Choroid plexus epithelial cell (primary cell): ENCODE results near the gene FRAT2.

Experiments
- DNase-seq: peaks from one replicate; pipeline ENCODE4 v3.0.0-alpha.2; 2010; ENCODE audit warnings: low read depth
- H3K4me3 ChIP-seq: 2 replicates; pipeline ENCODE4 v1.5.1; 2011; ENCODE audit warnings: low read depth, mild to moderate bottlenecking, control low read depth, low read length, moderate library complexity
- TF ChIP-seq, protein P1 (sequence below): conservative IDR thresholded peaks from 2 replicates; pipeline ENCODE4 v1.5.1; 2011; ENCODE audit warnings: low read depth, mild to moderate bottlenecking, control low read depth, inconsistent platforms, low read length, moderate library complexity

The FRAT2 gene

GRCh38 chr10:97334370-97335175 lies at the start of gene FRAT2:
Gene FRAT2 (minus strand): TSS chr10:97334729. CDS start chr10:97334572, 157 bp downstream.
- H3K4me3 ChIP-seq = peak within 1 kb of the TSS; percentile 81
- DNase-seq = peak; percentile 95
- TF ChIP-seq, protein P1, sequence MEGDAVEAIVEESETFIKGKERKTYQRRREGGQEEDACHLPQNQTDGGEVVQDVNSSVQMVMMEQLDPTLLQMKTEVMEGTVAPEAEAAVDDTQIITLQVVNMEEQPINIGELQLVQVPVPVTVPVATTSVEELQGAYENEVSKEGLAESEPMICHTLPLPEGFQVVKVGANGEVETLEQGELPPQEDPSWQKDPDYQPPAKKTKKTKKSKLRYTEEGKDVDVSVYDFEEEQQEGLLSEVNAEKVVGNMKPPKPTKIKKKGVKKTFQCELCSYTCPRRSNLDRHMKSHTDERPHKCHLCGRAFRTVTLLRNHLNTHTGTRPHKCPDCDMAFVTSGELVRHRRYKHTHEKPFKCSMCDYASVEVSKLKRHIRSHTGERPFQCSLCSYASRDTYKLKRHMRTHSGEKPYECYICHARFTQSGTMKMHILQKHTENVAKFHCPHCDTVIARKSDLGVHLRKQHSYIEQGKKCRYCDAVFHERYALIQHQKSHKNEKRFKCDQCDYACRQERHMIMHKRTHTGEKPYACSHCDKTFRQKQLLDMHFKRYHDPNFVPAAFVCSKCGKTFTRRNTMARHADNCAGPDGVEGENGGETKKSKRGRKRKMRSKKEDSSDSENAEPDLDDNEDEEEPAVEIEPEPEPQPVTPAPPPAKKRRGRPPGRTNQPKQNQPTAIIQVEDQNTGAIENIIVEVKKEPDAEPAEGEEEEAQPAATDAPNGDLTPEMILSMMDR = no peak

DNA sequence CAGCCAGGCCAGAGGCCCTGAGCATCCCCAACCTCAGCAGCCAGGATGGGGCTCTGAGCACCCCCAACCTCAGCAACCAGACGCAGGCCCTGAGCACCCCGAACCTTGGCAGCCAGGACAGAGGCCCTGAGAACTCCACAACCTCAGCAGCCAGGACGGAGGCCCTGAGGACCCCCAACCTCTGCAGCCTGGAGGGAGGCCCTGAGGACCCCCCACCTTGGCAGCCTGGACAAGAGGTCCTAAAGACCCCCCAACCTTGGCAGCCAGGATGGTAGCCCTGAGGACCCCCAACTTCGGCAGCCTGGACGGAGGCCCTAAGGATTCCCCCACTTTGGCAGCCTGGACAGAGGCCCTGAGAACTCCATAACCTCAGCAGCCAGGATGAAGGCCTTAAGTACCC lies 49.6 kb upstream of the FRAT2 start:
- no peak overlapping the region for H3K4me3 ChIP-seq
- TF ChIP-seq, protein P1 = no peak
- DNase-seq = no peak

GRCh38 chr10:97383159-97383558 lies 48.6 kb upstream of the FRAT2 start:
- H3K4me3 ChIP-seq = no peak overlapping the region
- TF ChIP-seq, protein P1 = no peak
- DNase-seq = no peak

- DNase-seq = no peak
- no peak overlapping the region for H3K4me3 ChIP-seq
- TF ChIP-seq, protein P1 = no peak
Observed at GRCh38 chr10:97381626-97382025, 47.1 kb upstream of the FRAT2 start.

- TF ChIP-seq, protein P1 = no peak
- DNase-seq = no peak
- H3K4me3 ChIP-seq = no peak overlapping the region
Observed at GRCh38 chr10:97380516-97380915, 46.0 kb upstream of the FRAT2 start.

- TF ChIP-seq, protein P1 = no peak
- DNase-seq = no peak
- H3K4me3 ChIP-seq = no peak overlapping the region
Observed at GRCh38 chr10:97378933-97379921, 44.7 kb upstream of the FRAT2 start.
